ENCODE measurements around the gene CRTC3. TPM values are rescaled to one million over a fixed set of nuclear protein-coding genes. Genes with fewer than 3 reads are reported as not detected.

The CRTC3 gene
- total and polyA plus RNA-seq, 2 of the 13 experiments (the other 11 are each of a cell fraction or from before 2014, with no cell fraction given) = 8.4 to 11.8 TPM

GRCh38 chr15:90489944-90490343, 39.8 kb upstream of the CRTC3 start (continued):
- TF ChIP-seq ZNF280D (CRISPR knock-in tag; IDR thresholded peaks at IDR 0.05) (peak; percentile 63; the same call in 1 of the 2 replicates), ZNF556 (CRISPR knock-in tag; IDR thresholded peaks at IDR 0.05; ENCODE audit: borderline replicate concordance) (no peak), NR2C2 (CRISPR knock-in tag; IDR thresholded peaks at IDR 0.05; ENCODE audit: borderline replicate concordance) (no peak; the same call in 1 of the 2 replicates), SP4 (CRISPR knock-in tag; IDR thresholded peaks at IDR 0.05) (no peak), ZNF678 (CRISPR knock-in tag; IDR thresholded peaks at IDR 0.05) (no peak), ZNF562 (CRISPR knock-in tag; IDR thresholded peaks at IDR 0.05; ENCODE audit: borderline replicate concordance) (no peak), ZNF407 (CRISPR knock-in tag; IDR thresholded peaks at IDR 0.05; ENCODE audit: not compliant biosample characterization) (no peak), GATA4 (IDR thresholded peaks at IDR 0.05; ENCODE audit: borderline replicate concordance, low read depth) (no peak; the same call in 1 of the 2 replicates), PPARG (CRISPR knock-in tag; conservative IDR thresholded peaks at IDR 0.05) (peak; percentile 76; the same call in 1 of the 2 replicates), SOX13 (IDR thresholded peaks at IDR 0.05) (peak; percentile 90), SOX13 (CRISPR knock-in tag; conservative IDR thresholded peaks at IDR 0.05 in 1 of 2, IDR thresholded peaks at IDR 0.05 in 1 of 2) (peak in 1 of 2 experiments; percentile 90; a peak in 2 of 4 replicates), ZNF343 (CRISPR knock-in tag; IDR thresholded peaks at IDR 0.05) (no peak), ZNF335 (CRISPR knock-in tag; IDR thresholded peaks at IDR 0.05) (peak; percentile 49; the same call in 1 of the 2 replicates), BRCA1 (CRISPR knock-in tag; IDR thresholded peaks at IDR 0.05) (0 out of 2 replicates have a peak, but pooled peaks have one; percentile 61), BRD4 (CRISPR knock-in tag; IDR thresholded peaks at IDR 0.05) (no peak), LCORL (IDR thresholded peaks at IDR 0.05) (peak; percentile 98), LCORL (CRISPR knock-in tag; IDR thresholded peaks at IDR 0.05) (peak; percentile 99), ATF7-NPFF (CRISPR knock-in tag; IDR thresholded peaks at IDR 0.05; ENCODE audit: low read depth) (peak; percentile 51; the same call in 1 of the 2 replicates)
- TF ChIP-seq, protein P1, sequence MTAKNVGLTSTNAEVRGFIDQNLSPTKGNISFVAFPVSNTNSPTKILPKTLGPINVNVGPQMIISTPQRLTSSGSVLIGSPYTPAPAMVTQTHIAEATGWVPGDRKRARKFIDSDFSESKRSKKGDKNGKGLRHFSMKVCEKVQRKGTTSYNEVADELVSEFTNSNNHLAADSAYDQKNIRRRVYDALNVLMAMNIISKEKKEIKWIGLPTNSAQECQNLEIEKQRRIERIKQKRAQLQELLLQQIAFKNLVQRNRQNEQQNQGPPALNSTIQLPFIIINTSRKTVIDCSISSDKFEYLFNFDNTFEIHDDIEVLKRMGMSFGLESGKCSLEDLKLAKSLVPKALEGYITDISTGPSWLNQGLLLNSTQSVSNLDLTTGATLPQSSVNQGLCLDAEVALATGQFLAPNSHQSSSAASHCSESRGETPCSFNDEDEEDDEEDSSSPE (CRISPR knock-in tag; IDR thresholded peaks at IDR 0.05) = no peak; the same call in 1 of the 2 replicates
